Measurements from ENCODE around the gene FER. TPM values are rescaled to one million over a fixed set of nuclear protein-coding genes. Genes with fewer than 3 reads are reported as not detected.
A peak's percentile ranks its signal among the peaks of the same experiment; 100 is the strongest.
"Not testable (repeated sequence)": the region's sequence is repeated elsewhere in the genome, so short reads cannot be mapped to it uniquely, and the experiment has no call there.

FER gene
- total RNA-seq, 1 donor from 2014 or later = 17.0 TPM

DNA sequence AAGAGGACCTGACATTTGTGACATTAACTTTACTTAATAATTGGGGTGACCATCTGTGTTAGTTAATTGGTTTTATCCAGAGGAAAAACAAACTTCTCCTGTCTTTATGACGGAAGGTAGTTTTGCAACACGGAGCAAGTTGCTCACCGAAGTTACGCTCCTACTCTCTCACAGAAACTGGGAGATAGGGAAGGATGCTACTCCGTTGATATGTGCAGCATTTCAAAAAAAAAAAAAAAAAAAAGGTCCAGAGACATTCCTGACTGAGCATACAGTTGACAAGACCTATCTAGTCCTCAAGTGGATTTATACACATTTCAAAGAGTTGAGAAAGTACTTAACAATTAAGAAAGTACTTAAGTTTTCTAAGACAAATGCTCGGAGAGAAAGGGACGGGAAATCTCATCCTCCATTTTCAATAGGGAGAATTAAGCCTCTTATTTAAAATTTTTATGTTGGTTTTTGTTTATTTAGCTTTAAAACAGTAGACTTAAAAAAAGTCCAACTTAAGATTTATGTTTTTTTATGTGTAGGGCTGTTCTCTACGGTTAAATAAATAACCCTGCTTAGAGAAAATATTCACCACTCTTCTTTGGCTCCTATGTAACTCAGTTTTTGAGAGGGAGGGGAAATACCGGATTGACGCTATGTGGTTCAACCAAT, 455 bp upstream of the FER start:
- DNase-seq (ENCODE audit: low read depth, low spot score) = no peak

DNA sequence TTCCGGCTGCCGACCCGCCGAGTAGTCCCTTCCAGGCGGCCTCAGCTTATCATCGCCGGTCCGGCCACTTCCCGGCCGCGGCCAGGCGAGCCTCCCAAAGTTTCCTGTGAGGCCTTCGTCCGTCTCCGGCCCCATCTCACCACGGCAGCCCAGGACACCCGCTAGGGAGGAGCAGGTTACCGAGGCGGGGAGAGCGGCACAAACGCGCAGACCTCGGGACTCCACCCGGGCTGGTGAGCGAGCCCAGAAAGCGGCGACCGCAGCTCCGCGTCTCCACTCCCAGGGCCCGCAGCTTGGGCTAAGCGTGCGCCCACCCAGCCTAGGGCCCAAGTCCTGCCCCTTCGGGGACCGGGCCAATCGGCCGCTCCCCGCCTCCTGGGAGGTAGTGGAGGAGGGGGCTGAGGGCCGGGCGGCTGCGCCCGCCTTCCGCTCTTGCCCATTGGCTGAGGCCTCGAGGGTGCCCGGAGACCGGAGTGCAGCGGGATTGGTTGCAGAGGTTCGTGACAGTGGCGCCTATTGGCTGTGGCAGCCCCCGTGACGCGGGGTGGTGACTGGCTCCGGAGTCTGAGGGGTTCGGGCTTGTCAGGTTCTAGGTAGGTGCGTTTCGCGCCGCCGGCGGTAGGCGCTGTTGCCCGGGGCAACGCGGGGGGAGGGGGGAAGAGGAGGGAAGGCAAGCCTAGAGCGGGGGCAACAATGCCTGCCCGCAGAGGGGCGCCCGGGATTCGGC, 867 bp downstream of the FER start:
- peak; percentile 98 for DNase-seq (ENCODE audit: low read depth, low spot score)

DNA sequence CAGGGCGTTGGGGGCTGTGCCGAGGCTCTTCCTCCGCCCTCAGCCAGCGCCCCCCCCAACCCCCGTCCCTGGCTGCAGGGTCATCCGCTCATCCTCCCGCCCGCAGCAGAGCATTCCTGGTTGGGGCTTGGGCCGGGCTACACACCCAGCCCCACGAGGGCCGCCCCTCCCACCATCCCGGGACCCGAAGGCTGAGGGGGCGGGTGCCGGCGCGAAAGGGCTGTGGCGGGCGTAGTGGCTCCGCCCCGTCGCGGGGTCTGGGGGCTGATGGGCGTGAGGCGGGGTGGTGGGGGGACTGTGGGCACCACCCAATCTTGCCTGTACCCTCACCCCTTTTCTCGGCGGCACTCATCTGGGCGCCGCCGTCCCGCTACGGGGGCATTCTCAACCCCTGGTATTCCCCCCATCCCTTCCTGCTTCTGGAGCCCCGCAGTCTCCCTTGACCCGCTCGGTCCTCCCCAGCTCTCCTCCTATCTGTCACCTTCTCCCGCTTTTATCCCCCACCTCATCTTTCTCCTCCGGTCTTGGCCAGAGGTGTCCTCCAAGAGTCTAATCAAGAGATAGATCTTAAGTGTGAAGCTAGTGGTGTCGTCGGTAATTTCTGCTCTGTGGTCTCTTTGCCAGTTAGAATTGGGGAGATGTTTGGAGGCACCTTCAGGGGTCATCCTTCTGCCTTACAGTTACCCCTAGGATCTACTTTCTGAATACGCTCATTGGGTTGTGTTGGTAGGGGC, 1.6 kb downstream of the FER start:
- DNase-seq (ENCODE audit: low read depth, low spot score) = no peak

DNA sequence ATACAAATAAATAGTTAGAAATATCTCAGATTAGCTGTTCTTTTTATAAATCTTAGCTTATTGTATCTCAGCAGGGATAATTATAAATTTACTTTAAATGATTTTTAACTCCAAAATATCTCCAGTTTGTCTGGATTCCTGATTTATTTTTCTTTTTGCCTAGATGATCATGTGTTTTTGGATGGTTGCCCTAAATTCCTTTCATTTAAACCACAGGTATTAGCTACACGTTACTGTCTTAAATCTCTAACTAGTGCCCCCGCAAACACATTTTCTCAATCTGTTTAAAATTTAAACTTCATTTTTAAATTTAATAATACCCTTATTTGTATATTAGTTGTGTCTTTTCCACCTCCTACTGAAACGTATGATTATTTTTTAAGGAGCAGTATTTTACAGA, 5.6 kb downstream of the FER start:
- DNase-seq (ENCODE audit: low read depth, low spot score) = no peak

DNA sequence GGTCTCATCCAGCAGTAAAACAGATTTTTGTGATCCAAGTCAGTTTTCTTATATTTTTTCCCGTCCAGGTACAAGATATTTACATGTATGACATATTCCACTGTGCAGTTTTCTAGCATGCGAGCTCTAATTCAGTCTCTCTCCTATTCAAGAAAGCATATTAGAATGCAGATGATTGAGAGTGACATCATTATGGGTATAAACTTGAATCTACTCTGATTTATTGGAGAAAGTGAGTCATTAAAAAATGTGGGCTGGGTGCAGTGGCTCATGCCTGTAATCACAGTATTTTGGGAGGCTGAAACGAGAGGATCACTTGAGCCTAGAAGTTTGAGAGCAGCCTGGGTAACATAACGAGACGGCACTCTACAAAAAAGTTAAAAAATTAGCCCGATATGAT, 6.2 kb downstream of the FER start:
- no peak for DNase-seq (ENCODE audit: low read depth, low spot score)

DNA sequence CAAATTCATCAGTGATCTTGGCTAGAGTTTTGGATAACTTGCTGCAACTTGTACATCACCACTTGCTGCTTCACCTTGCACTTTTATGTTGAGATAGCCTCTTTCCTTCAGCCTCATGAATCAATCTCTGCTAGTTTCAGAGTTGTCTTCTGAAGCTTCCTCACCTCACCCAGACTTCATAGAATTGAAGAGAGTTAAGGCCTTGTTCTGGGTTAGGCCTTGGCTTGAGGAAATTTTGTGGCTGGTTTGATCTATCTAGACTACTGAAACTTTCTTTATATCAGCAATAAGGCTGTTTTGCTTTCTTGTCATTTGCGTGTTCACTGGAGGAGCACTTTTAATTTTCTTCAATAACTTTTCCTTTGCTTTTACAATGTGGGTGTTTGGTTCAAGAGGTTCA, 12.8 kb downstream of the FER start:
- no peak for DNase-seq (ENCODE audit: low read depth, low spot score)

DNA sequence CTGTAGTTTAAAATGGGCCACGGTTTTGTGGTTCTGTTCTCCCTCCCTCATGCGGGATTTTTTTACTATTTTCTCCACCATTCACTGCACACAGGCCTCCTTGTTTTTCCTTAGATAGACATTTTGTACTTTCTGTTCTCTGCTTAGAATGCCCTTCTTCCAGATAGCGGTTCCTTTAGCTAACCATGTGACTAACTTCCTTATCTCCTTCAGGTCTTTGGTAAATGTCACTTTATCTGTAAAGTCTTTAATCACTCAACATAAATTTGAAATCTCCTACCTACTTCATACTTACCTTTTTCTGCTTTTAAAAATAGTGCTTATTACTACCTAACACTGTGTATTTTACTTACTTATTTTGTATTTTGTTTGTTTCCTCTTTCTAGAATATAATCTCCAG, 15.0 kb downstream of the FER start:
- DNase-seq (ENCODE audit: low read depth, low spot score) = no peak

DNA sequence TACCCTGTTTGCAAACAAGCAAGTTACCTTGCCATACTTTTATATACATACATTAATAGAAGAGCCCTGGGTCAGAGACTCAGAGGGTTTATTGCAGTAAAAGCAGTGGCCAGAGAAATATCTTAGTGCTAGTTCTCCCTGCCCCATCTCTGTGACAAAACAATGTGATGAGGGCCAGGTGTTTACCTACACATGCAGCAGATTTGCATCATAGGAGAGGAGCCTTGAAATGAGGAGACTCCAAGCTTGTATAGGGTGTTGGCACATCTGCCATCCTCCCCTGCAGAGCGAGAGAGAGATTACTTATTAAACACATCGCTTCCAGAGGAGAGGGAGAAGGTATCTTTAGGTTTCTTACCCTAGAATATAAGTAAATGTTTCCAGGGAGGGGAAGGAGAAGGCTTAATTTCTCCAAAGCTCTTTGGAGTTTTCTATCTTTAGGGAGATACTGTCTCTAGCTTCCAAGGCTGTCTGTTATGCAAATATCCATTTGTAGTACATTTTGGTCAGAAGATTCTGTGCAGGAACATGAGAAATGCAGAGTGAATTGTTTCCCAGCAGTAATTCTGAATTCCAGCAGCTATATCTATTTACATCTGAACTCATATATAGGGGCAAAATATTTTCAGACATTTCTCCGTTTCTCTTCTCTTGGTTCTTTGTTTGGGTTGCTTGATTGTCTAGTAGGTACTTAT, 15.7 kb downstream of the FER start:
- DNase-seq (ENCODE audit: low read depth, low spot score) = no peak

DNA sequence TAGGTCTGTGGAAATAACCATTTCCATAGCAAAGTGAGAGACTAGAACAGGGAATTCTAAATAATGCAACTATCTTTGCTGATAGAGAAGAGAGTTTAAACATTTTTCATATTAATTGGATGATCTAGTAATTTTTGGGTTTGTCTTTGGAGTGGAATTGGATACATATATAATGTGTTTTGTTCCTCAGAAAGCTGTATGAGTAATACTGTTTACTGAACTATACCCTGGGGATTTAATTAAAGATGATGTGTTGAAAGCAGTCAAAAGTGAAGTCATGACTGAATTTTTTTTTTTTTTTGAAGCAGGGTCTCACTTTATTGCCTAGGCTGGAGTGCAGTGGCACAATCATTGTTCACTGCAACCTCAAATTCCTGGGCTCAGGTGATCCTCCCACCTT, 17.9 kb downstream of the FER start:
- no peak for DNase-seq (ENCODE audit: low read depth, low spot score)

DNA sequence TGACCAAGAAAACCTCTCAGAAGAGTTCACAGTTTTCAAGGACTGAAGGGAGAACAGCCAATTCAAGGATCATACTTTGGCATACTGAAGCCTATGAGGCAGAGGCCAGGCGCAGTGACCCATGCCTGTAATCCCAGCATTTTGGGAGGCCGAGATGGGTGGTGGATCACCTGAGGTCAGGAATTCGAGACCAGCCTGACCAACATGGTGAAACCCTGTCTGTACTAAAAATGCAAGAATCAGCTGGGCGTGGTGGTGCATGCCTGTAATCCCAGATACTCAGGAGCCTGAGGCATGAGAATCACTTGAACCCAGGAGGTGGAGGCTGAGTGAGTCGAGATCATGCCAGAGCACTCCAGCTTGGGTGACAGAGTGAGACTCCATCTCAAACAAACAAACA, 19.2 kb downstream of the FER start:
- DNase-seq (ENCODE audit: low read depth, low spot score) = not testable (repeated sequence)

DNA sequence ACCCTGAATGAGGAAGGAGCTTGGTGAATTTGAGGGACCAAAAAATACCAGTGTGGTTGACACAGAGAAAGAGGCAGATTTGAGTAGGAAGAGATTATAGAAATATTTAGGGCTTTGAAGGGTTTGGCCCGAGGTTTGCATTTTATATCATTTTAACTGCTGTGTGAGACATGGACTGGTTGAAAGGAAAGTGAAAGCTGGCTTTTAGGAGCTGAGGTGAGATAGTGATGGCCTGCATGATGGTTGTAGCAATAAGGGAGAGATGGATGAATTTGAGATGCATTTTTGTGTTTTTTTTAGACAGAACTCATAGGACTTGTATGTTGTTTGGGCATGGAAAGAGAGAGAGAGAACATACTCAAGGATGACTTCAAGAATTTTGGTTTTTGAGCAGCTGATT, 21.7 kb downstream of the FER start:
- no peak for DNase-seq (ENCODE audit: low read depth, low spot score)

DNA sequence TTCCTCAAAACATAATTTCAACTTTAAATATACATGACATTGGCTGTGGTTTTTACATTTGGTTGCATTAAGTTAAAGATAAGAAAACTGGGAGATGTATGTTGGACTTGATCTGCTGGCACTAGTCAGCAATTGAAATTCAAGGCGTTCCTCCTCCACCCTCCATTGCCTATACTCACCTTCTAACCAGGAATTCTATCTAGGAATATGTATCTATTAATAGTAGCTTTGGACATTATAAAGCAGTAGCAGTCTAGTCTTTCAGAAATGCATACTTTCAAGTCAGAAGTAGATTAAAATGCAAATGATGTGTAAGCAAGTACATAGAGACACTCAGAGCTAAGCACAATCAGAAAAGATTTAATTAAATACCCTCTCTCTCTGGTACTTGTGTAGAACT, 24.9 kb downstream of the FER start:
- DNase-seq (ENCODE audit: low read depth, low spot score) = no peak

DNA sequence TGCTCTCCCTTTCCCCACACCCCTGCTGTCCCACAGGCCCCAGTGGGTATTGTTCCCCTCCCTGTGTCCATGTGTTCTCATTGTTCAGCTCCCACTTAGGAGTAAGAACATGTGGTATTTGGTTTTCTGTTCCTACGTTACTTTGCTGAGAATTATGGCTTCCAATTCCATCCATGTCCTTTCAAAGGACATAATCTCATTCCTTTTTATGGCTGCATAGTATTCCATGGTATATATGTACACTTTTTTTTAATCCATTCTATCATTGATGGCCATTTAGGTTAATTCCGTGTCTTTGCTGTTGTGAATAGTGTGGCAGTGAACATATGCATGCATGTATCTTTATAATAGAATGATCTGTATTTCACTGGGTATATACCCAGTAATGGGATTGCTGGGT, 25.6 kb downstream of the FER start:
- DNase-seq (ENCODE audit: low read depth, low spot score) = no peak

DNA sequence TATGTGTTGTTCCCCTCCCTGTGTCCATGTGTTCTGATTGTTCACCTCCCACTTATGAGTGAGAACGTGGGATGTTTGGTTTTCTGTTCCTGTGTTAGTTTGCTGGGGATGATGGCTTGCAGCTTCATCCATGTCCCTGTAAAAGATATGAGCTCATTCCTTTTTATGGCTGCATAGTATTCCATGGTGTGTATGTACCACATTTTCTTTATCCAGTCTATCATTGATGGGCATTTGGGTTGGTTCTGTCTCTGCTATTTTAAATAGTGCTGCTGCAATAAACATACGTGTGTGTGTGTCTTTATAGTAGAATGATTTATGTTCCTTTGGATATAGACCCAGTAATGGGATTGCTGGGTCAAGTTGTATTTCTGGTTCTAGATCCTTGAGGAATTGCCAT, 26.4 kb downstream of the FER start:
- not testable (repeated sequence) for DNase-seq (ENCODE audit: low read depth, low spot score)

DNA sequence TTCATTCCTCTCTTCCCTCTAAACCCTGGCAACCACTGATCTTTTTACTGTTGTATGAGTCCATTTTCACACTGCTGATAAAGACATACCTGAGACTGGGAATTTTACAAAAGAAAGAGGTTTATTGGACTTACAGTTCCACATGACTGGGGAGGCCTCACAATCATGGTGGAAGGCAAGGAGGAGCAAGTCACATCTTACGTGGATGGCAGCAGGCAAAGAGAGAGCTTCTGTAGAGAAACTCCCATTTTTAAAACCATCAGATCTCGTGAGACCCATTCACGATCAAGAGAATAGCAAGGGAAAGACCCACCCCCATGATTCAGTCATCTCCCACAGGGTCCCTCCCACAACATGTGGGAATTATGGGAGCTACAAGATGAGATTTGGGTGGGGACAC, 29.9 kb downstream of the FER start:
- not testable (repeated sequence) for DNase-seq (ENCODE audit: low read depth, low spot score)

DNA sequence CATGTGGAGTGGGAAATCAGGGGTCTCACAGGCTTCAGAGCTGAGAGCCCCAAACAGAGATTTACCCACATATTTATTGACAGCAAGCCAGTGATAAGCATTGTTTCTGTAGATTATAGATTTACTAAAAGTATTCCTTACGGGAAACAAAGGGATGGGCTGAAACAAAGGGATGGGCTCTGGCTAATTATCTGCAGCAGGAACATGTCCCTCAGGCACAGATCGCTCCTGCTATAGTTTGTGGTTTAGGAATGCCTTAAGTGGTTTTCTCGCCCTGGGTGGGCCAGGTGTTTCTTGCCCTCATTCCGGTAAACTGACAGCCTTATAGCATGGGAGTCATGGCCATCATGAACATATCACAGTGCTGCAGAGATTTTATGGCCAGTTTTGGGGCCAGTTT, 36.9 kb downstream of the FER start:
- DNase-seq (ENCODE audit: low read depth, low spot score) = not testable (repeated sequence)

DNA sequence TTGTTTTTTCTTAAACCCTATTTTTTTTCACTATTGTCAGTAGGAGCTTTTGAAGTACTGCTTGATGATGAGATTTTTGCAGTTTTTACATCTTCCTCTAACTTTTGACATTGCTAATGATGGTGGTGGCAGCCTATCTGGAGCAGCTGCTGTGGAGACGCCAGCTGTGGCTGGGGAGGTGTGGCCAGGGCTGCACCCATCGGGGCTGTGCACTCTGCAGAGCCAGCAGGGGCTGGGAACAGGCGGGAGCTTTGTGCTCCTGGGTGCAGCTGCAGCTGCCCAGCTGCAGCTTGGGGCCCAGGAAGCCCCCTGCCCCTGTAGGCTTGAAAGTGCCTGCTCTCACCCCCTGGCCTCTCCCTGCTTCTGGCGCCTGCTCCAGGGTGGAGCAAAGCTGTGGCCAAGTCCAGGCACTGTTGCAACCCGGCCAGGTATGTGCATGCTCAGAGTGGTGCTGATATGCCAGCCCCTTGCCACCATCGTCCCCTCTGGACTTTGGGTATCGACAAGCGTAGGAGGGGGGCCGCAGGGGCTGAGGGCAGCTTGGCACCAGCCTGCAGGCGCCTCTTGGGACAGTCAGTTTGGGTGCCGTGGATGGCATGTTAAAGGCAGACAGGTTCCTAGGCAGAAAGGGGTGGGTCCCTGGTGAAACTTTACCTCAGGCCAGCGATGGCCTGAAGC, 39.2 kb downstream of the FER start:
- DNase-seq (ENCODE audit: low read depth, low spot score) = no peak

DNA sequence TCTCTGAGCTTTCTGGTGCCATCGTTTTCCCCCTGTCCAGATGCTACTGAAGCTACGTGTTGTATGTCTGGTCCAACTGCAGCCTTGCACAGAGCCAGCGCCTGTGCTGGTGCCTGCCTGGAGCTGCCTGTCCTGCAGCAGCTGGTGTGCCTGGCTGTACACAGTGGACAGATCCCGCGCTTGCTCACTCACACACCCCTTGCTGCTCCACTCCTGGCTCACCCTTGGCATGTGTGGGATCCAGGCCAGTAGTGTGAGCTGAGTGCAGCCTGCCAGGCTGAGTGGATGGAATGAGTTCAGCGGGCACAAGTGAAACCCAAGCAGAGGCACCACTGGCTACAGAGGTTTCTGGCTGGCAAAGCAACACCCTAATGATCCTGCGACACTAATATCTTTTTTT, 40.4 kb downstream of the FER start:
- no peak for DNase-seq (ENCODE audit: low read depth, low spot score)

DNA sequence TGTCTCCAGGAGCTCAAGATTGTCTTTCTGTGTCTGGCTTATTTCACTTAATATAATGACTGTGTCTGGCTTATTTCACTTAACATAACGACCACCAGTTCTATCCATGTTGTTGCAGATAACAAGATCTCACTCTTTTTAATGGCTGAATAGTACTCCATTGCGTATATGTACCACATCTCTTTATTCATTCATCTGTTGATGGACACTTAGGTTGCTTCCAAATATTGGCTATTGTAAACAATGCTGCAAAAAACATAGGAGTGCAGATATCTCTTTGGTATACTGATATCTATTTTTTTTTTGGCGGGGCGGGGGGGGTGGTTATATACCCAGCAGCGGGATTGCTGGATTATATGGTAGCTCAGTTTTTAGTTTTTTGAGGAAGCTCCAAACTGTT, 45.5 kb downstream of the FER start:
- no peak for DNase-seq (ENCODE audit: low read depth, low spot score)

DNA sequence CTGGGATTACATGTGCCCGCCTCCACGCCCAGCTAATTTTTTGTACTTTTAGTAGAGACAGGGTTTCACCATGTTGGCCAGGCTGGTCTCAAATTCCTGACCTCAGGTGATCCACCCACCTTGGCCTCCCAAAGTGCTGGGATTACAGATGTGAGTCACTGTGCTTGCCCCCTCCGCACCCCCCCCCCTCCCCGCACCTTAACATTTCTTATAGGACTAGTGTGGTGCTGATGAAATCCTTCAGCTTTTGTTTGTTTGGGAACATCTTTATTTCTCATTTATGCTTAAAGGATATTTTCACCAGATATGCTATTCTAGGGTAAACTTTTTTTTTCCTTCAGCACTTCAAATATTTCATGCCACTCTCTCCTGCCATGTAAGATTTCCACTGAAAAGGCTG, 46.7 kb downstream of the FER start:
- not testable (repeated sequence) for DNase-seq (ENCODE audit: low read depth, low spot score)

DNA sequence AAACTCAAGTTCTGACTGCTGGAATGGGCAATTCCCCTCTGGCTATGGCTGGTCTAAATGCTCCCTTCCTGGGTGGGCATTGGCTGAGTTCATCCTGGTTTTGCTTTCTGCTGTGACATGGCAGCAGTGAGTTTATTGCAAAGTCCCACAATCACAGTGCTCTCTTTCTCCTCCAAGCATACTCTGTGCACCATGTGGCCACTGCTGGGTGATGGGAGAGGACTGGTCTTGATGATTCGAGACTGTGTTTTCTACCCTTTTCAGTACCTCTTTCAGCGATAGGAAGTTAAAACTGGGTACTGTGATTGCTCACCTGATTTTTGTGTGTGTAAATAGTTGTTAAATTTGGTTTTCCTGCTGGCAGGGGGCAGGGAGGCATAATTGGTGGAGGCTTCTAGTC, 49.7 kb downstream of the FER start:
- DNase-seq (ENCODE audit: low read depth, low spot score) = no peak

DNA sequence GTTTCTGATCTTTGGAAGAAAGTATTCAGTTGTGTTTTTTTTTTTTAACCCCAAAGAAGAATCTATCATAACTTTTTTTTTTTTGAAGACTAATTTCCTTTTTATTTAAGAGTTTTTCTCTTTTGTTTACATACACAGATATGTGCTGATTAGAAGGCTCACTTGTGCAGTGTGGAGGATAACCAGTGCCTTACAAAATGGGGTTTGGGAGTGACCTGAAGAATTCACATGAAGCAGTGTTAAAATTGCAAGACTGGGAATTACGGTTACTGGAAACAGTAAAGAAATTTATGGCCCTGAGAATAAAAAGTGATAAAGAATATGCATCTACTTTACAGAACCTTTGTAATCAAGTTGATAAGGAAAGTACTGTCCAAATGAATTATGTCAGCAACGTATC, 50.3 kb downstream of the FER start:
- DNase-seq (ENCODE audit: low read depth, low spot score) = no peak
